Measurements from ENCODE around the gene MINAR1.

DNA sequence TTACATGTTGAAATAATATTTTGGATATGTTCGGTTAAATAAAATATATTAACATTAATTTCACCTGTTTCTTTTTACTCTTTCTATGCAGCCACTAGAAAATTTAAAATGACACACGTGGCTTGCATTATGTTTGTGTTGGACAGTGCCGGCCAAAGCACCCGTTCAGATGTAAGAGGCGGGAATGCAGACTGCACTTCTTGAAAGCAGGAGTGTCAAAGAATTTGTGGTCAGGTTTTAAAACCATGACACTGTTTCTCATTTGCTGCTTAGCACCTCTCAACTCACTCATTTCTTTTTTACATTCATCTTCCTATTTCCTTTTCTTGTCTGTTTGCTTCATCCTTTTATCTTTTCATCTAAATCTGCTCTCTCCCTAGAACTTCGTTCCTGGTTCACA lies 35.3 kb upstream of the MINAR1 start:
- no peak for TF ChIP-seq POLR2A (IDR thresholded peaks at IDR 0.05)
- TF ChIP-seq, protein P1, sequence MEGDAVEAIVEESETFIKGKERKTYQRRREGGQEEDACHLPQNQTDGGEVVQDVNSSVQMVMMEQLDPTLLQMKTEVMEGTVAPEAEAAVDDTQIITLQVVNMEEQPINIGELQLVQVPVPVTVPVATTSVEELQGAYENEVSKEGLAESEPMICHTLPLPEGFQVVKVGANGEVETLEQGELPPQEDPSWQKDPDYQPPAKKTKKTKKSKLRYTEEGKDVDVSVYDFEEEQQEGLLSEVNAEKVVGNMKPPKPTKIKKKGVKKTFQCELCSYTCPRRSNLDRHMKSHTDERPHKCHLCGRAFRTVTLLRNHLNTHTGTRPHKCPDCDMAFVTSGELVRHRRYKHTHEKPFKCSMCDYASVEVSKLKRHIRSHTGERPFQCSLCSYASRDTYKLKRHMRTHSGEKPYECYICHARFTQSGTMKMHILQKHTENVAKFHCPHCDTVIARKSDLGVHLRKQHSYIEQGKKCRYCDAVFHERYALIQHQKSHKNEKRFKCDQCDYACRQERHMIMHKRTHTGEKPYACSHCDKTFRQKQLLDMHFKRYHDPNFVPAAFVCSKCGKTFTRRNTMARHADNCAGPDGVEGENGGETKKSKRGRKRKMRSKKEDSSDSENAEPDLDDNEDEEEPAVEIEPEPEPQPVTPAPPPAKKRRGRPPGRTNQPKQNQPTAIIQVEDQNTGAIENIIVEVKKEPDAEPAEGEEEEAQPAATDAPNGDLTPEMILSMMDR (IDR thresholded peaks at IDR 0.05) = no peak

Data from esophagus squamous epithelium (tissue), 4 donors.